ENCODE results near the gene DPP10.

GRCh38 chr2:115196587-115196986 is 754.1 kb downstream of the DPP10 start:
- TF ChIP-seq CTCF (IDR thresholded peaks at IDR 0.05 in 8 of 11, conservative IDR thresholded peaks at IDR 0.05 in 3 of 11): no peak
- no peak for TF ChIP-seq POLR2AphosphoS5 (IDR thresholded peaks at IDR 0.05)
